Heart left ventricle (tissue), 13 donors: ENCODE data around the gene FAM120B.

ENCODE experiments used
- CTCF ChIP-seq, 12 donors: fragments of 200-600 bp; sonication (generic) in 4 of 12; IDR thresholded peaks; one replicate each; pipeline versions ENCODE4 v1.5.0 to v1.8.0; 2018 to 2022; ENCODE audit warnings: antibody characterized with exemption in 12 of 12, mild to moderate bottlenecking in 5 of 12
- POLR2A ChIP-seq, 2 donors: fragments of 450-650 bp; IDR thresholded peaks; one replicate each; pipeline ENCODE4 v1.6.1; 2017; ENCODE audit warnings: antibody characterized with exemption in 2 of 2, mild to moderate bottlenecking in 2 of 2, moderate library complexity in 2 of 2
- donor health status: ischemic (EF 13 %, LVEDD 7.1; RV severe dilation, severe dysfunction).
- donor health status: DM: no; HTN: yes; CAD: no.
- donor health status: DM: no; HTN: no; CAD: no.
- donor health status: ischemic (EF 25% LVEDD 6.9; RV normal size, moderate dysfunction).
- donor health status: ischemic (EF 25% LVEDD 5.7; RV mildly dilated, moderate dysfunction).
- donor health status: ischemic (EF 35%, LVEDD 5.7; RV mildly dilated, moderate dysfunction).
- donor health status: nonischemic (EF 11% LVEDD 7.7; RV severe dilation, severe dysfunction).
- donor health status: DM: yes; HTN: yes; CAD: no.
- donor health status: PGD.
- donor health status: ischemic (EF 29% LVEDD 5.4; RV normal size, mild dysfunction).
- donor health status: nonischemic (EF 23%, LVEDD 6.1; RV moderate dilation, normal function).

GRCh38 chr6:170270984-170271593 is 35.5 kb upstream of the FAM120B start:
- no peak for TF ChIP-seq CTCF (IDR thresholded peaks at IDR 0.05)
- TF ChIP-seq POLR2A (IDR thresholded peaks at IDR 0.05) = no peak
